B cell (primary cell): ENCODE results near the gene SNTG2. TPM values are rescaled to one million over a fixed set of nuclear protein-coding genes. Genes with fewer than 3 reads are reported as not detected.

Experiments
- ATAC-seq: fragments of 200-7000 bp; cut with Tn5 transposase; one replicate; pipeline ENCODE4 v1.10.0; 2021; ENCODE audit warnings: low read depth, mild to moderate bottlenecking, moderate number of reproducible peaks, moderate library complexity
- CTCF ChIA-PET: fragments of 350-600 bp; sonication (Branson Sonifier 250); formaldehyde crosslinking; loops from one replicate; lab custom pipeline; 2021; ENCODE audit warnings: antibody characterized with exemption, inconsistent platforms; lab: Charles Lee
- POLR2A ChIA-PET: fragments of 350-600 bp; sonication (Branson Sonifier 250); formaldehyde crosslinking; loops from one replicate; lab custom pipeline; 2021; ENCODE audit warnings: antibody characterized with exemption; lab: Charles Lee
- DNase-seq: peaks from one replicate; pipeline ENCODE4 v3.0.0; 2013
- H2AFZ ChIP-seq: 2 replicates; pipeline ENCODE4 v1.6.1; 2012; ENCODE audit warnings: mild to moderate bottlenecking, low read depth, low read length; ENCODE audit not compliant: insufficient read depth, poor library complexity, severe bottlenecking
- H3K27ac ChIP-seq, 2 donors: 1 replicate in 1 of 2; 2 replicates in 1 of 2; pipeline ENCODE4 v1.5.1; 2012 to 2013; ENCODE audit warnings: low read length in 2 of 2, mild to moderate bottlenecking in 2 of 2, moderate library complexity in 1 of 2
- H3K27me3 ChIP-seq, 4 experiments: fragments of 200-600 bp in 1 of 4; sonication (generic) in 1 of 4; replicated peaks in 1 of 4; 1 replicate in 2 of 4; 2 replicates in 2 of 4; pipeline versions ENCODE4 v1.6.1 to v1.7.0; 2013 to 2016; ENCODE audit warnings: low read length in 3 of 4, mild to moderate bottlenecking in 2 of 4, mixed read lengths in 1 of 4, moderate library complexity in 1 of 4; ENCODE audit not compliant: insufficient read depth in 4 of 4, control insufficient read depth in 3 of 4; ENCODE audit errors: control extremely low read depth in 1 of 4
- H3K36me3 ChIP-seq, 2 experiments: replicated peaks in 1 of 2; 1 replicate in 1 of 2; 2 replicates in 1 of 2; pipeline versions ENCODE4 v1.6.1 to v1.7.1; 2013; ENCODE audit warnings: low read length in 1 of 2; ENCODE audit not compliant: insufficient read depth in 2 of 2, control insufficient read depth in 1 of 2; ENCODE audit errors: control extremely low read depth in 1 of 2, extremely low read depth in 1 of 2
- H3K4me1 ChIP-seq, 2 donors: fragments of 200-600 bp in 1 of 2; sonication (generic) in 1 of 2; 1 replicate in 1 of 2; 2 replicates in 1 of 2; pipeline versions ENCODE4 v1.5.1 to v1.6.1; 2013 to 2017; ENCODE audit warnings: low read length in 2 of 2; ENCODE audit not compliant: control insufficient read depth in 2 of 2, insufficient read depth in 2 of 2
- H3K4me2 ChIP-seq: replicated peaks from 2 replicates; pipeline ENCODE3; 2012; ENCODE audit warnings: mild to moderate bottlenecking, low read depth, low read length; ENCODE audit not compliant: poor library complexity, severe bottlenecking
- H3K4me3 ChIP-seq, 5 experiments: fragments of 200-600 bp in 1 of 5; sonication (generic) in 1 of 5; 1 replicate in 3 of 5; 2 replicates in 2 of 5; pipeline versions ENCODE4 v1.5.1 to v1.7.0; 2011 to 2016; ENCODE audit warnings: low read length in 4 of 5, mild to moderate bottlenecking in 4 of 5, low read depth in 2 of 5, control low read depth in 1 of 5, moderate library complexity in 1 of 5; ENCODE audit not compliant: insufficient read depth in 1 of 5; ENCODE audit errors: control extremely low read depth in 1 of 5, extremely low read depth in 1 of 5
- H3K79me2 ChIP-seq: fragments of 200-600 bp; sonication (generic); one replicate; pipeline ENCODE4 v1.6.0; 2016; ENCODE audit warnings: low read length; ENCODE audit not compliant: control insufficient read depth, insufficient read depth
- H3K9ac ChIP-seq: fragments of 200-600 bp; sonication (generic); 2 replicates; pipeline ENCODE4 v1.6.1; 2017; ENCODE audit warnings: mild to moderate bottlenecking, low read length, moderate library complexity
- H3K9me3 ChIP-seq, 3 donors: one replicate each; pipeline versions ENCODE4 v1.6.1 to v1.7.1; 2013; ENCODE audit warnings: low read length in 2 of 3; ENCODE audit not compliant: control insufficient read depth in 2 of 3, insufficient read depth in 1 of 3; ENCODE audit errors: control extremely low read depth in 1 of 3
- H4K20me1 ChIP-seq: 2 replicates; pipeline ENCODE4 v1.6.0; 2012; ENCODE audit warnings: mild to moderate bottlenecking, low read length; ENCODE audit not compliant: insufficient read depth, control insufficient read depth, poor library complexity, severe bottlenecking
- H3K27ac Mint-ChIP-seq: one replicate; pipeline ENCODE4 v1.8.0; 2021; ENCODE audit warnings: mixed read lengths
- H3K27me3 Mint-ChIP-seq: one replicate; pipeline ENCODE4 v1.8.0; 2021; ENCODE audit warnings: mixed read lengths
- H3K4me1 Mint-ChIP-seq: one replicate; pipeline ENCODE4 v1.8.0; 2021; ENCODE audit warnings: mixed read lengths
- H3K4me3 Mint-ChIP-seq: one replicate; pipeline ENCODE4 v1.8.0; 2021; ENCODE audit warnings: mixed read lengths
- H3K9me3 Mint-ChIP-seq: one replicate; pipeline ENCODE4 v1.8.0; 2022; ENCODE audit warnings: mixed read lengths; ENCODE audit not compliant: insufficient read depth
- EZH2 ChIP-seq: IDR thresholded peaks from 2 replicates; pipeline ENCODE4 v1.6.1; 2012; ENCODE audit warnings: borderline replicate concordance, low read depth, mild to moderate bottlenecking, moderate library complexity, low read length; ENCODE audit not compliant: insufficient read depth, poor library complexity, severe bottlenecking
- WGBS: methylation state at CpG from one replicate; pipeline ENCODE4 v1.1.5; 2013; ENCODE audit warnings: missing lambda C conversion rate; ENCODE audit not compliant: insufficient coverage; 5-methylcytosine and 5-hydroxymethylcytosine counted together
- intact Hi-C: fragments of 100-400 bp; cut with micrococcal nuclease; formaldehyde crosslinking; loops from one replicate; pipeline ENCODE4 v1.10.0; 2022
- polyA plus RNA-seq: library from polyadenylated mRNA; depleted of rRNA; stranded (reverse); fragments of >200 nt; gene quantifications from 2 replicates; pipeline ENCODE4 v1.2.3, GENCODE V29; 2012
- total RNA-seq, 2 donors: library from RNA; stranded (reverse); fragments of 120-200 nt in 1 of 2; gene quantifications; 1 replicate in 1 of 2; 2 replicates in 1 of 2; pipeline versions ENCODE4 v1.2.3 to v1.2.4, GENCODE V29; 2013 to 2022
- TF ChIP-seq, protein P1 (sequence below): fragments of 200-600 bp; IDR thresholded peaks from one replicate; pipeline ENCODE4 v1.8.0; 2022; ENCODE audit warnings: antibody characterized with exemption, mild to moderate bottlenecking

Gene SNTG2
- total and polyA plus RNA-seq, 2 donors (not counting 1 experiment from before 2014, with no cell fraction given), result 2.1 to 2.4 TPM

DNA sequence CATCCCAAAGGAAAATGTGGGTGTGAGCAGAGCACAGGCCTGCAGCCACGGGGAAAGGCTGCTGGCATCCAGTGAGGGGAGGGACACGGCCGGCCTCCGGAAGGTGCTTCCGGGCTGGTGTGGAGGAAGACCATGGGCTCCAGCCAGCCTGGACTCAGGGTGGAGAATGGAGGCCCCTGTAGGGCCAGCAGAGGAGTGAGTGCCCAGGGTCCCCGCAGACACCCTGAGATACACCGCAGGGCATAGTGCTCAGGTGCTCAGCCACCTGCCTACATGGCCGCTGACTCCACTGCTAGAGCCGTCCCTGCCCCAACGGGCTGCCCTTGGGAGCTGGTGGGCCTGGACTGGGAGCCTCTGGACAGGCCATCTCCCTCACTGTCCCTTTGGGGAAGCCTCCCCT is 28.5 kb upstream of the SNTG2 start:
- H3K79me2 ChIP-seq, result no peaks in the 10 kb centered on the region
- no peaks in the 10 kb centered on the region for H3K9me3 Mint-ChIP-seq
- no peak overlapping the region for H3K4me3 ChIP-seq
- no peak overlapping the region for H3K27ac Mint-ChIP-seq
- H3K36me3 ChIP-seq, result no peaks in the 10 kb centered on the region
- no peak overlapping the region for H3K27ac ChIP-seq
- H3K4me3 Mint-ChIP-seq, result no peak overlapping the region
- H3K9me3 ChIP-seq, result peaks cover 0 to 8% (median 0%) of the 10 kb centered on the region in 3 donors
- no peak overlapping the region for H2AFZ ChIP-seq
- ATAC-seq (no peak), DNase-seq (no peak)
- peaks cover 16% of the 10 kb centered on the region for H3K27me3 Mint-ChIP-seq
- H3K27me3 ChIP-seq, result peaks cover 0 to 17% (median 0%) of the 10 kb centered on the region in 4 experiments
- no peak overlapping the region for H3K9ac ChIP-seq
- H4K20me1 ChIP-seq, result no peaks in the 10 kb centered on the region
- POLR2A ChIA-PET, result no interaction called here
- no peak overlapping the region for H3K4me2 ChIP-seq
- TF ChIP-seq, protein P1, sequence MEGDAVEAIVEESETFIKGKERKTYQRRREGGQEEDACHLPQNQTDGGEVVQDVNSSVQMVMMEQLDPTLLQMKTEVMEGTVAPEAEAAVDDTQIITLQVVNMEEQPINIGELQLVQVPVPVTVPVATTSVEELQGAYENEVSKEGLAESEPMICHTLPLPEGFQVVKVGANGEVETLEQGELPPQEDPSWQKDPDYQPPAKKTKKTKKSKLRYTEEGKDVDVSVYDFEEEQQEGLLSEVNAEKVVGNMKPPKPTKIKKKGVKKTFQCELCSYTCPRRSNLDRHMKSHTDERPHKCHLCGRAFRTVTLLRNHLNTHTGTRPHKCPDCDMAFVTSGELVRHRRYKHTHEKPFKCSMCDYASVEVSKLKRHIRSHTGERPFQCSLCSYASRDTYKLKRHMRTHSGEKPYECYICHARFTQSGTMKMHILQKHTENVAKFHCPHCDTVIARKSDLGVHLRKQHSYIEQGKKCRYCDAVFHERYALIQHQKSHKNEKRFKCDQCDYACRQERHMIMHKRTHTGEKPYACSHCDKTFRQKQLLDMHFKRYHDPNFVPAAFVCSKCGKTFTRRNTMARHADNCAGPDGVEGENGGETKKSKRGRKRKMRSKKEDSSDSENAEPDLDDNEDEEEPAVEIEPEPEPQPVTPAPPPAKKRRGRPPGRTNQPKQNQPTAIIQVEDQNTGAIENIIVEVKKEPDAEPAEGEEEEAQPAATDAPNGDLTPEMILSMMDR, result no peak
- no peak for TF ChIP-seq EZH2
- no peaks in the 10 kb centered on the region for H3K4me1 ChIP-seq
- CTCF ChIA-PET, result no interaction called here
- 91% methylated on average over 10 of the region's 10 CpGs for WGBS
- H3K4me1 Mint-ChIP-seq, result no peaks in the 10 kb centered on the region
- intact Hi-C loops, result no loop called here

DNA sequence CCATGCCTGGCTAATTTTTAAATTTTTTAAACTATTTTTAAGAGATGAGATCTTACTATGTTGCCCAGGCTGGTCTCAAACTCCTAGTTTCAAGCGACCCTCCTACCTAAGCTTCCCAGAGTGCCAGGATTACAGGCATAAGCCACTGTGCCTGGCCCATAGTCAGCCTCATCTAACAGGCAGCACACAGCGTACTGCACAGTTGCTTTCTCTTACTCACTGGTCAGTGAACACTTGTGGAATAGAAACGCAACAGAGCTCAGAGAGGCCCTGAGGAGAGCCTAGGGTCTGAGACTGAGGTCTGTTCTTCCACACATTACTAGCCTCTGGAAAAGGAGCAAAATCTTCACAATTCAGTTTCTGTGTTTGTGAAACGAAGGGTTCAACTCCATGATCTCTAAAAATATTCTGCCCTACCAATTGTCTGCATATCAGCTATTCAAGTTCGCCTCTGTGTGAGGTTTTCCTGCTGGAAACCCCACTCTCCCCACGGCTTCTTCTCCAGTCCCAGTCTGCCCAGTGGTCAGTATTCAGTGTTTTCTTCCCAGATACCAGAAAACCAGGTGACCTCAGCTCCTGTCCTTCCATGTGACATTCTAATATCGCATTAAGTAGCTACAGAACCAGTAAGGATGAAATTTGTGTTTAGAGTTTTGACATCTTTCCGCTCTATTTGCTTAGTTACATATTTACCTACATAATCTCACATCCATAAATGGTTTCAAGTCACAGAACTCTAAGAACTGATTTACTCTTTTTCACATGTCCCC is 26.6 kb upstream of the SNTG2 start:
- no peaks in the 10 kb centered on the region for H3K79me2 ChIP-seq
- no peak for DNase-seq
- peaks cover 0 to 11% (median 0%) of the 10 kb centered on the region in 3 donors for H3K9me3 ChIP-seq
- no peaks in the 10 kb centered on the region for H3K4me1 ChIP-seq
- ChIA-PET POLR2A (no interaction called here), CTCF (no interaction called here)
- no peak for TF ChIP-seq EZH2
- TF ChIP-seq, protein P1, result no peak
- H3K4me3 ChIP-seq, result no peak overlapping the region
- Mint-ChIP-seq H3K9me3 (no peaks in the 10 kb centered on the region), H3K4me3 (no peak overlapping the region), H3K27me3 (peaks cover 17% of the 10 kb centered on the region), H3K4me1 (no peaks in the 10 kb centered on the region), H3K27ac (no peak overlapping the region)
- no peak overlapping the region for H2AFZ ChIP-seq
- no peaks in the 10 kb centered on the region for H4K20me1 ChIP-seq
- no peak overlapping the region for H3K27ac ChIP-seq
- 64% methylated on average over 5 of the region's 8 CpGs for WGBS
- H3K27me3 ChIP-seq, result peaks cover 0 to 10% (median 0%) of the 10 kb centered on the region in 4 experiments
- no peaks in the 10 kb centered on the region for H3K36me3 ChIP-seq
- no peak for ATAC-seq
- intact Hi-C loops, result no loop called here
- H3K9ac ChIP-seq, result no peak overlapping the region
- no peak overlapping the region for H3K4me2 ChIP-seq
